HepG2 (cell line): ENCODE data around the gene ZBTB20. TPM values are rescaled to one million over a fixed set of nuclear protein-coding genes. Genes with fewer than 3 reads are reported as not detected.

ENCODE experiments used
- ATAC-seq: fragments of 200-7000 bp; cut with Tn5 transposase; 3 replicates; pipeline ENCODE4 v1.9.1; 2020; ENCODE audit warnings: mild to moderate bottlenecking, moderate library complexity
- BruUV-seq: library from RNA; stranded (reverse); fragments of 400-500 nt; replicated peaks from 2 replicates; lab custom pipeline; 2021; lab: Mats Ljungman, UMichigan
- CTCF ChIA-PET: fragments of 300-600 bp; formaldehyde crosslinking; extraction: SDS; loops from one replicate; lab custom pipeline; 2021; ENCODE audit warnings: low total read pairs, inconsistent platforms, low intra/inter-chr PET ratio; lab: Yijun Ruan, JAX
- POLR2A ChIA-PET: fragments of 350-600 bp; sonication (Branson Sonifier 250); formaldehyde crosslinking; loops from one replicate; lab custom pipeline; 2020; ENCODE audit warnings: antibody characterized with exemption, inconsistent platforms; lab: Yijun Ruan, JAX
- DNase-seq: peaks from one replicate; pipeline ENCODE4 v3.0.0-alpha.2; 2015; ENCODE audit warnings: low spot score
- FAIRE-seq: peaks from 3 replicates; lab custom pipeline; 2011; peaks lifted over from hg19 to GRCh38; lab: Jason Lieb, UNC
- H2AFZ ChIP-seq: one replicate; pipeline ENCODE4 v1.6.1; 2011; ENCODE audit warnings: low read length, inconsistent platforms
- H3K27ac ChIP-seq: fragments of 300-600 bp; 3 replicates; pipeline ENCODE4 v1.8.0; 2011; ENCODE audit warnings: mixed run types, mild to moderate bottlenecking, mixed read lengths, low read length, inconsistent platforms; ENCODE audit not compliant: insufficient read depth; ENCODE audit errors: extremely low read length
- H3K27me3 ChIP-seq, 2 experiments: fragments of 200-600 bp in 1 of 2; 2 replicates in 1 of 2; 3 replicates in 1 of 2; pipeline versions ENCODE4 v1.6.0 to v1.8.0; 2011; ENCODE audit warnings: low read length in 2 of 2, mild to moderate bottlenecking in 2 of 2, moderate library complexity in 2 of 2, inconsistent platforms in 1 of 2; ENCODE audit not compliant: insufficient read depth in 2 of 2, control insufficient read depth in 1 of 2
- H3K36me3 ChIP-seq, 2 experiments: fragments of 200-600 bp in 1 of 2; replicated peaks in 1 of 2; 2 replicates in 1 of 2; 3 replicates in 1 of 2; pipeline versions ENCODE4 v1.5.1 to v1.8.0; 2011; ENCODE audit warnings: low read length in 2 of 2, inconsistent platforms in 1 of 2; ENCODE audit not compliant: insufficient read depth in 2 of 2, control insufficient read depth in 1 of 2
- H3K4me1 ChIP-seq: 2 replicates; pipeline ENCODE4 v1.5.1; 2012; ENCODE audit warnings: low read length, inconsistent platforms; ENCODE audit not compliant: insufficient read depth
- H3K4me2 ChIP-seq: 2 replicates; pipeline ENCODE4 v1.6.0; 2011; ENCODE audit warnings: low read depth, low read length, inconsistent platforms
- H3K4me3 ChIP-seq, 3 experiments: fragments of 200-600 bp in 1 of 3; sonication (generic), shearing (Covaris generic) in 1 of 3; replicated peaks in 1 of 3; 2 replicates each; pipeline ENCODE4 v1.5.1; 2011 to 2016; ENCODE audit warnings: low read length in 3 of 3, inconsistent platforms in 2 of 3, low read depth in 2 of 3, mild to moderate bottlenecking in 2 of 3, control low read depth in 1 of 3, mixed read lengths in 1 of 3; ENCODE audit not compliant: insufficient read depth in 1 of 3
- H3K79me2 ChIP-seq: one replicate; pipeline ENCODE4 v1.6.1; 2011; ENCODE audit warnings: low read length, inconsistent platforms; ENCODE audit not compliant: insufficient read depth
- H3K9ac ChIP-seq: 2 replicates; pipeline ENCODE4 v1.6.0; 2011; ENCODE audit warnings: mild to moderate bottlenecking, low read depth, low read length, inconsistent platforms; ENCODE audit not compliant: insufficient read depth
- H3K9me3 ChIP-seq: 2 replicates; pipeline ENCODE4 v1.5.1; 2012; ENCODE audit warnings: mild to moderate bottlenecking, low read length
- H4K20me1 ChIP-seq: 2 replicates; pipeline ENCODE4 v1.6.0; 2011; ENCODE audit warnings: inconsistent platforms, mild to moderate bottlenecking, low read length, moderate library complexity; ENCODE audit not compliant: insufficient read depth
- BRD4 ChIP-seq: sonication (generic); formaldehyde crosslinking; IDR thresholded peaks from 2 replicates; pipeline ENCODE4 v1.4.0; 2020; ENCODE audit warnings: missing genetic modification reagents
- GTF3A ChIP-seq: sonication (generic); formaldehyde crosslinking; conservative IDR thresholded peaks from 2 replicates; pipeline ENCODE4 v1.4.0; 2020; ENCODE audit warnings: mild to moderate bottlenecking, missing genetic modification reagents
- HNF4G ChIP-seq, 2 experiments: sonication (generic) in 1 of 2; formaldehyde crosslinking in 1 of 2; IDR thresholded peaks; 2 replicates each; pipeline versions ENCODE4 v1.4.0 to v1.6.1; 2011 to 2020; ENCODE audit warnings: borderline replicate concordance in 2 of 2, low read depth in 2 of 2, mild to moderate bottlenecking in 2 of 2, low read length in 1 of 2, missing genetic modification reagents in 1 of 2, moderate library complexity in 1 of 2
- KAT2B ChIP-seq: fragments of 150-350 bp; IDR thresholded peaks from 2 replicates; pipeline ENCODE4 v1.6.1; 2014; ENCODE audit warnings: low read depth, low read length, borderline replicate concordance
- MAZ ChIP-seq, 2 experiments: sonication (generic) in 1 of 2; formaldehyde crosslinking in 1 of 2; IDR thresholded peaks; 2 replicates each; pipeline versions ENCODE4 v1.5.0 to v1.6.1; 2012 to 2020; ENCODE audit warnings: low read depth in 2 of 2, mild to moderate bottlenecking in 2 of 2, borderline replicate concordance in 1 of 2, improper control_type of control experiment in 1 of 2, low read length in 1 of 2, missing genetic modification reagents in 1 of 2, moderate library complexity in 1 of 2
- PRPF4 ChIP-seq: fragments of 200-400 bp; formaldehyde crosslinking; IDR thresholded peaks from 2 replicates; pipeline ENCODE4 v1.6.1; 2016; ENCODE audit warnings: low read length, low read depth; ENCODE audit not compliant: poor library complexity, severe bottlenecking
- SCMH1 ChIP-seq: sonication (generic); formaldehyde crosslinking; IDR thresholded peaks from 2 replicates; pipeline ENCODE4 v1.9.0; 2021; ENCODE audit warnings: missing genetic modification reagents, mild to moderate bottlenecking, borderline replicate concordance
- SIX1 ChIP-seq: sonication (generic); formaldehyde crosslinking; IDR thresholded peaks from 2 replicates; pipeline ENCODE4 v1.4.0; 2020; ENCODE audit warnings: missing genetic modification reagents, borderline replicate concordance
- SMAD1 ChIP-seq: sonication (generic); formaldehyde crosslinking; IDR thresholded peaks from 2 replicates; pipeline ENCODE4 v1.4.0; 2020; ENCODE audit warnings: missing genetic modification reagents, low read depth, mild to moderate bottlenecking, borderline replicate concordance
- TAF1 ChIP-seq: sonication (generic); formaldehyde crosslinking; IDR thresholded peaks from 2 replicates; pipeline ENCODE4 v1.4.0; 2020; ENCODE audit warnings: missing genetic modification reagents
- THAP11 ChIP-seq: IDR thresholded peaks from 2 replicates; pipeline ENCODE4 v1.6.1; 2016; ENCODE audit warnings: missing biosample characterization, missing genetic modification reagents
- ZFP62 ChIP-seq: sonication (generic); formaldehyde crosslinking; IDR thresholded peaks from 2 replicates; pipeline ENCODE4 v1.4.0; 2020; ENCODE audit warnings: missing genetic modification reagents
- ZFP82 ChIP-seq: sonication (generic); formaldehyde crosslinking; IDR thresholded peaks from 2 replicates; pipeline ENCODE4 v1.5.1; 2020; ENCODE audit warnings: mild to moderate bottlenecking, missing genetic modification reagents, borderline replicate concordance
- ZNF138 ChIP-seq: sonication (generic); formaldehyde crosslinking; IDR thresholded peaks from 2 replicates; pipeline ENCODE4 v1.5.0; 2020; ENCODE audit warnings: mild to moderate bottlenecking, low read depth, missing genetic modification reagents
- ZNF274 ChIP-seq: sonication (generic); formaldehyde crosslinking; IDR thresholded peaks from 2 replicates; pipeline ENCODE4 v1.5.1; 2020; ENCODE audit warnings: mild to moderate bottlenecking, missing genetic modification reagents
- ZNF460 ChIP-seq: sonication (generic); formaldehyde crosslinking; IDR thresholded peaks from 2 replicates; pipeline ENCODE4 v1.5.1; 2020; ENCODE audit warnings: missing genetic modification reagents, mild to moderate bottlenecking, borderline replicate concordance
- ZNF775 ChIP-seq: sonication (generic); formaldehyde crosslinking; IDR thresholded peaks from 2 replicates; pipeline ENCODE4 v1.4.0; 2020; ENCODE audit warnings: missing genetic modification reagents, mild to moderate bottlenecking, moderate library complexity, borderline replicate concordance
- ZNF780A ChIP-seq: sonication (generic); formaldehyde crosslinking; IDR thresholded peaks from 2 replicates; pipeline ENCODE4 v1.8.0; 2022; ENCODE audit warnings: mild to moderate bottlenecking, missing genetic modification reagents, moderate library complexity
- WGBS: methylation state at CpG from one replicate; pipeline ENCODE4 v1.1.6; 2017; ENCODE audit warnings: low lambda C conversion rate; 5-methylcytosine and 5-hydroxymethylcytosine counted together
- in situ Hi-C: cut with HindIII; loops from 2 replicates; pipeline ENCODE4 v1.10.0; 2017; ENCODE audit warnings: low pct_unique_long_range_greater_than_20kb; ENCODE audit not compliant: extremely low pct_ligation_motif_present
- intact Hi-C: fragments of 100-400 bp; cut with micrococcal nuclease; formaldehyde crosslinking; loops from one replicate; pipeline ENCODE4 v1.10.0; 2022; ENCODE audit not compliant: unreplicated experiment
- polyA plus RNA-seq, 8 experiments: library from polyadenylated mRNA; depleted of rRNA in 3 of 8; stranded (reverse) in 7 of 8; unstranded in 1 of 8; fragments of >200 nt; fragmentation: Illumina TruSeq in 4 of 8; extraction: Trizol in 4 of 8; gene quantifications; 2 replicates each; pipeline versions ENCODE4 v1.2.1 to v1.2.3, GENCODE V29; 2011 to 2016; ENCODE audit warnings: low read depth in 4 of 8, missing spikeins in 1 of 8, mixed read lengths in 1 of 8; ENCODE audit not compliant: insufficient read depth in 1 of 8
- total RNA-seq, 5 experiments: library from RNA; depleted of rRNA; stranded (reverse); fragments of >200 nt; fragmentation: Illumina TruSeq; extraction: Trizol; gene quantifications; 2 replicates each; pipeline ENCODE4 v1.2.3, GENCODE V29; 2016; ENCODE audit warnings: low read depth in 1 of 5

ZBTB20 gene
- total and polyA plus RNA-seq, 2 of the 13 experiments (the other 11 are each of a cell fraction or from before 2014, with no cell fraction given), result 1.9 to 8.8 TPM

- no peak for TF ChIP-seq SIX1 (CRISPR knock-in tag)
- no peak for TF ChIP-seq ZFP82 (CRISPR knock-in tag)
- TF ChIP-seq ZNF274 (CRISPR knock-in tag), result no peak
- TF ChIP-seq ZFP62, result no peak
- no peak for TF ChIP-seq PRPF4
- no peak for TF ChIP-seq KAT2B
These were observed 75.5 kb downstream of the ZBTB20 start (continued) for GRCh38 chr3:115071601-115072000.

GRCh38 chr3:115071166-115071565, 75.9 kb downstream of the ZBTB20 start:
- no peak for ATAC-seq

GRCh38 chr3:115068799-115069198, 78.3 kb downstream of the ZBTB20 start:
- in situ Hi-C loops (no loop called here), intact Hi-C loops (no loop called here)
- no peak overlapping the region for H2AFZ ChIP-seq
- no peaks in the 10 kb centered on the region for H3K36me3 ChIP-seq
- POLR2A ChIA-PET, result no interaction called here
- DNase-seq, result no peak
- ATAC-seq, result no peak
- no peaks in the 10 kb centered on the region for H3K27me3 ChIP-seq
- no peaks in the 10 kb centered on the region for H3K79me2 ChIP-seq
- H3K4me1 ChIP-seq, result no peaks in the 10 kb centered on the region
- no peaks in the 10 kb centered on the region for H3K9me3 ChIP-seq
- no peak overlapping the region for H3K9ac ChIP-seq
- CTCF ChIA-PET, result no interaction called here
- no peak overlapping the region for H3K4me3 ChIP-seq
- no TSS peak for BruUV-seq
- no peak overlapping the region for H3K27ac ChIP-seq
- no peaks in the 10 kb centered on the region for H4K20me1 ChIP-seq
- no peak for FAIRE-seq
- no peak overlapping the region for H3K4me2 ChIP-seq
- TF ChIP-seq GTF3A (CRISPR knock-in tag), result no peak
- TF ChIP-seq ZNF460, result no peak
- no peak for TF ChIP-seq MAZ (IDR thresholded peaks at IDR 0.05; ENCODE audit: borderline replicate concordance, low read depth, low read length)
- no peak for TF ChIP-seq MAZ (CRISPR knock-in tag; IDR thresholded peaks at IDR 0.05; ENCODE audit: low read depth)
- TF ChIP-seq ZNF780A (CRISPR knock-in tag), result no peak
- no peak for TF ChIP-seq BRD4 (CRISPR knock-in tag)
- no peak for TF ChIP-seq ZNF138 (CRISPR knock-in tag)
- TF ChIP-seq SMAD1 (CRISPR knock-in tag), result no peak
- TF ChIP-seq ZNF775 (CRISPR knock-in tag), result no peak
- no peak for TF ChIP-seq THAP11 (CRISPR knock-in tag)
- TF ChIP-seq HNF4G (IDR thresholded peaks at IDR 0.05; ENCODE audit: borderline replicate concordance, low read depth, low read length), result no peak
- TF ChIP-seq HNF4G (CRISPR knock-in tag; IDR thresholded peaks at IDR 0.05; ENCODE audit: borderline replicate concordance, low read depth), result no peak

More at GRCh38 chr3:115071166-115071565, 75.9 kb downstream of the ZBTB20 start:
- DNase-seq (no peak), FAIRE-seq (no peak)
- in situ Hi-C loops, result no loop called here
- Histone ChIP-seq H3K4me1 (no peaks in the 10 kb centered on the region), H3K9ac (no peak overlapping the region), H3K27ac (no peak overlapping the region), H4K20me1 (no peaks in the 10 kb centered on the region), H3K4me3 (no peak overlapping the region), H3K9me3 (no peaks in the 10 kb centered on the region), H3K27me3 (no peaks in the 10 kb centered on the region), H3K36me3 (no peaks in the 10 kb centered on the region), H2AFZ (no peak overlapping the region), H3K79me2 (no peaks in the 10 kb centered on the region), H3K4me2 (no peak overlapping the region)
- ChIA-PET POLR2A (no interaction called here), CTCF (no interaction called here)
- intact Hi-C loops, result no loop called here
- WGBS, result 90% methylated on average over 2 of the region's 2 CpGs
- TF ChIP-seq TAF1 (CRISPR knock-in tag) (no peak), SCMH1 (CRISPR knock-in tag) (no peak)
- BruUV-seq, result no TSS peak
